PFSK-1 (cell line): ENCODE measurements around the gene NEK5.

Source experiments
- FOXP2 ChIP-seq: optimal IDR thresholded peaks from 2 replicates; pipeline ENCODE3; 2011; ENCODE audit warnings: borderline replicate concordance, control low read depth, inconsistent platforms; ENCODE audit not compliant: insufficient read depth; ENCODE audit errors: extremely low read length, extremely low read depth
- POLR2AphosphoS5 ChIP-seq: IDR thresholded peaks from 2 replicates; pipeline ENCODE4 v1.6.1; 2012; ENCODE audit warnings: low read depth, mild to moderate bottlenecking, control low read depth, low read length, moderate library complexity
- SIN3A ChIP-seq: IDR thresholded peaks from 2 replicates; pipeline ENCODE4 v1.6.1; 2012; ENCODE audit warnings: mild to moderate bottlenecking, low read length, moderate library complexity, borderline replicate concordance; ENCODE audit not compliant: insufficient read depth
- TAF1 ChIP-seq: IDR thresholded peaks from 2 replicates; pipeline ENCODE4 v1.6.1; 2012; ENCODE audit warnings: low read length, control low read depth, borderline replicate concordance; ENCODE audit not compliant: insufficient read depth
- TF ChIP-seq, protein P1 (sequence below), 2 experiments: IDR thresholded peaks; 2 replicates each; pipeline versions ENCODE4 v1.6.1 to v1.8.0; 2011 to 2012; ENCODE audit warnings: low read depth in 2 of 2, low read length in 2 of 2, control low read depth in 1 of 2, inconsistent platforms in 1 of 2, mild to moderate bottlenecking in 1 of 2, moderate library complexity in 1 of 2; ENCODE audit not compliant: insufficient read depth in 1 of 2

NEK5 gene

DNA sequence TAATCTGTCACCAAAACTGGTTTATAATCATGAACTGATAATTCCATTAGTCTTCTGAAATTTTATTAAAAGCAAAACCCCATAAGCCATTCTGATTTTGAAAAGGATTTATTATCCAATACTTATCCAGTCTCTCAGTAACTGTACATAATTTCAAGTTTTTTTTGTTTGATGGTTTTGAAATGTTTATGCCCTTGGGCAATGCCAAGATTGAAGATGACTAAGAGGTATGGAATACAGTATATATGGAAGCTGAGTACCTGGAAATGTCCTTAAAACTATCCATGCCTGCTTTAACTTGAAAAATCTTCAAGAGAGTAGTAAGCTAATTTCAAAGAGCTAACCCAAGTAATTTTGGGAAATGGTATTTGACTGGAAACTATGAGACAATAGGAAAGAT lies 1.8 kb upstream of the NEK5 start:
- TF ChIP-seq SIN3A: no peak
- no peak for TF ChIP-seq FOXP2
- no peak for TF ChIP-seq TAF1
- no peak for TF ChIP-seq POLR2AphosphoS5
- TF ChIP-seq, protein P1, sequence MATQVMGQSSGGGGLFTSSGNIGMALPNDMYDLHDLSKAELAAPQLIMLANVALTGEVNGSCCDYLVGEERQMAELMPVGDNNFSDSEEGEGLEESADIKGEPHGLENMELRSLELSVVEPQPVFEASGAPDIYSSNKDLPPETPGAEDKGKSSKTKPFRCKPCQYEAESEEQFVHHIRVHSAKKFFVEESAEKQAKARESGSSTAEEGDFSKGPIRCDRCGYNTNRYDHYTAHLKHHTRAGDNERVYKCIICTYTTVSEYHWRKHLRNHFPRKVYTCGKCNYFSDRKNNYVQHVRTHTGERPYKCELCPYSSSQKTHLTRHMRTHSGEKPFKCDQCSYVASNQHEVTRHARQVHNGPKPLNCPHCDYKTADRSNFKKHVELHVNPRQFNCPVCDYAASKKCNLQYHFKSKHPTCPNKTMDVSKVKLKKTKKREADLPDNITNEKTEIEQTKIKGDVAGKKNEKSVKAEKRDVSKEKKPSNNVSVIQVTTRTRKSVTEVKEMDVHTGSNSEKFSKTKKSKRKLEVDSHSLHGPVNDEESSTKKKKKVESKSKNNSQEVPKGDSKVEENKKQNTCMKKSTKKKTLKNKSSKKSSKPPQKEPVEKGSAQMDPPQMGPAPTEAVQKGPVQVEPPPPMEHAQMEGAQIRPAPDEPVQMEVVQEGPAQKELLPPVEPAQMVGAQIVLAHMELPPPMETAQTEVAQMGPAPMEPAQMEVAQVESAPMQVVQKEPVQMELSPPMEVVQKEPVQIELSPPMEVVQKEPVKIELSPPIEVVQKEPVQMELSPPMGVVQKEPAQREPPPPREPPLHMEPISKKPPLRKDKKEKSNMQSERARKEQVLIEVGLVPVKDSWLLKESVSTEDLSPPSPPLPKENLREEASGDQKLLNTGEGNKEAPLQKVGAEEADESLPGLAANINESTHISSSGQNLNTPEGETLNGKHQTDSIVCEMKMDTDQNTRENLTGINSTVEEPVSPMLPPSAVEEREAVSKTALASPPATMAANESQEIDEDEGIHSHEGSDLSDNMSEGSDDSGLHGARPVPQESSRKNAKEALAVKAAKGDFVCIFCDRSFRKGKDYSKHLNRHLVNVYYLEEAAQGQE (IDR thresholded peaks at IDR 0.05; ENCODE audit: insufficient read depth in 1 of 2, low read depth in 2 of 2, low read length in 2 of 2): no peak

DNA sequence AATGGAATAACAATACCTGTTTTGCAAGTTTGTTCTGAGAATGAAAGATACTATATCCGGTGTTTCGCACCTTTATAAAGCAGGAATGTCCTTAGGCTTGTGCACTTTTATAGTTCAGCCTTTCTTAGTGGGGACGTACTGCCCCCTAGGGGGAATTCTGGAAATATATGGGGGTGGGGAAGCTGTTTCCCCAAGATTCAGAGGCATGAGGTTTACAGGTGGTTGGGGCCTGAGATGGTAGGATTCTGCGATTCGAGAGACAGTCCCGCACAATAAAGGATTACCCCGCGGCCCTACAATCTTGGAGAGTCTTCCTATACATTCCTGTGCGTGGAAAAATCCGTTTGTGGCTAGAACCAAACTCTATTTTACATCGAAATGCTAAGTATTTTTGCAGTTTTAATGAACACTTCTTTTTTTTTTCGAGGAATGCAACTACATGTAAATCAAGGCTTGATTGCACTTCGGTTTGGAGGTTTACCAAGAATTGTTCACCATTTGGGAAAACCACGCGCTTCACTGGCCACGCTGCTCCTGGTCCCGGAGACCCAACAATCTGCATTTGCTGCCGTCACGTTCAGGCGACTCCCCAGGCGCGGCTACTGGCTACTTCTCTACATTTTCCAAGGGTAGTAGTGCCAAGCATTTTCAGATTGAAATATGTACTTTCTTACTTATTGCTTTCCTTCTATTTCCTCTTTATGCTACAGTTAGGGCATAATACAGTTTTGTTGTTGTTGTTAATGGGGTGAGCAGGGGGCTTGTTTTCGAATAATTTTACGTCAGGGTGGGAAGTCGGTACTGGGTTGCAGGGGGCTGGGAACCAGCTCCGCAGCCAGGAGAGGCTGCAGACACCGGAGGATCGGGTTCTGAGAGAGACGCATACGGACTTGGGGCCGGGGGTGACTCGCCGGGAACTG lies 830 bp downstream of the NEK5 start:
- TF ChIP-seq POLR2AphosphoS5 (no peak), SIN3A (0 out of 2 replicates have a peak, but pooled peaks have one; percentile 25)

DNA sequence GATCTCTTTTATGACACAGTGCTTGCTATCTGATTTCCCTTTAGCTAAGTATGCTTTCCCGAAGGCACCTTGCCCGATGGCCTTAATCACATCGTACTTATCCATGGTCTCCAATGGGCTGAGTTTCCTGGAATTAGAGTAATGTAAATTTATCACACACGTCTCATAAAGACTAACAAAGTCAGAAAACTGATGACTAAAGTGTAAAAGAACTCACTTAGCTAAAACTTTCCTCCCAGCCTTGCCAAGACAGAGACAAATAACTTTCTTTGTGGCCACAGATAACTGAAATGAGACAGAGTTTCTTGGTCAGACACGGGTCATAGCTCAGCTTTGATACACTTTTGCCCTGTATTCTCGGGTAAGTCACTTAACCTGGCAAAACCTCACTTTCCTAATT lies 1.5 kb downstream of the NEK5 start:
- TF ChIP-seq POLR2AphosphoS5 (no peak), SIN3A (no peak), TAF1 (no peak), FOXP2 (no peak)
- TF ChIP-seq, protein P1 (IDR thresholded peaks at IDR 0.05; ENCODE audit: insufficient read depth in 1 of 2, low read depth in 2 of 2, low read length in 2 of 2): no peak

DNA sequence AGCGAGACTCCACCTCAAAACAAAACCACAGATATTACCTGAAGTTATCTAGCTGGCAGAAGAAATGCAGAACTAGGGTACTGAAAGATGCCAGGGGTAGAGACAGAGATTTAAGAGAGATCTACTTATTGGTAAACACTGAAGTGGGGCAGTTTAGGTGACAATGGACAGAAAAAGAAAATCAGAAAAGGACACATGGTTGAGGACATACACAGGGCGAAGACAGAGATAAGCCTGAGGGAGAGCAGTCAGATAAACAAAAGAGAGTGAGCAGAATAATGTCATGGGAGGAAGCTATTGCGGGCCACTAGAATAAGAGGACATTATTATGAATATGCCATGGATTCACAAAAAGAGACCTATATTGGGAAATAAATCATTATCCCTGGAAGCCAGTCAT lies 3.3 kb downstream of the NEK5 start:
- TF ChIP-seq FOXP2 (no peak), TAF1 (no peak), SIN3A (no peak), POLR2AphosphoS5 (no peak)
- TF ChIP-seq, protein P1 (IDR thresholded peaks at IDR 0.05; ENCODE audit: insufficient read depth in 1 of 2, low read depth in 2 of 2, low read length in 2 of 2): no peak

DNA sequence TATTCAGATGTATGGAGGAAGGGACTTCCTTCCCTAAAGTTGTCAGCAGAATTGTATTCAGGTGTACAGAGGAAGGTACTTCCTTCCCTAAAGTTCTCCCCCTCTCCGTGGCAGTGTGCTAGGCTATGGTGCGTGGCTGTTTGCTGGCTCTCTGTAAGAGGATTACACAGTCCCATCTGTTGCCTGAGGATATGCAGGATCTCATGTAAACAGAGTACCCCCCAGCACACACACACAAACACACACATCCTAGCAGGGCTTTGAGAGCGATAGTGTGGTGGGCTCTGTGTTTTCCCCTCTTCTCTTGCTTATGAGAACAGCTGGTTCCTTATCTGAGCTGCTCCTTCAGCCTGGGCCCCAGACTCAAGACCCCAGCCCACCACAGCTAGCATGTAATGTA lies 10.3 kb downstream of the NEK5 start:
- TF ChIP-seq TAF1 (no peak), FOXP2 (no peak), SIN3A (no peak), POLR2AphosphoS5 (no peak)
- TF ChIP-seq, protein P1 (IDR thresholded peaks at IDR 0.05; ENCODE audit: insufficient read depth in 1 of 2, low read depth in 2 of 2, low read length in 2 of 2): no peak
